ENCODE results near the gene ADRM1.

The ADRM1 gene

GRCh38 chr20:62262064-62262463 is 40.7 kb upstream of the ADRM1 start:
- no peak overlapping the region for H3K4me3 ChIP-seq (replicated peaks; ENCODE audit: low read depth, low read length)
- no peak for DNase-seq (ENCODE audit: low read depth)
- no peak for TF ChIP-seq CTCF (IDR thresholded peaks at IDR 0.05; ENCODE audit: low read length, missing control alignments)

- TF ChIP-seq CTCF (IDR thresholded peaks at IDR 0.05; ENCODE audit: low read length, missing control alignments): no peak
- no peak for DNase-seq (ENCODE audit: low read depth)
- no peak overlapping the region for H3K4me3 ChIP-seq (replicated peaks; ENCODE audit: low read depth, low read length)
Observed at GRCh38 chr20:62263396-62263795, 39.4 kb upstream of the ADRM1 start.

- no peak overlapping the region for H3K4me3 ChIP-seq (replicated peaks; ENCODE audit: low read depth, low read length)
- DNase-seq (ENCODE audit: low read depth): no peak
- TF ChIP-seq CTCF (IDR thresholded peaks at IDR 0.05; ENCODE audit: low read length, missing control alignments): no peak
Observed at GRCh38 chr20:62265365-62265764, 37.4 kb upstream of the ADRM1 start.

GRCh38 chr20:62266340-62266739 is 36.5 kb upstream of the ADRM1 start:
- TF ChIP-seq CTCF (IDR thresholded peaks at IDR 0.05; ENCODE audit: low read length, missing control alignments): no peak
- H3K4me3 ChIP-seq (replicated peaks; ENCODE audit: low read depth, low read length): no peak overlapping the region
- DNase-seq (ENCODE audit: low read depth): no peak

GRCh38 chr20:62266851-62267250 is 35.9 kb upstream of the ADRM1 start:
- no peak for DNase-seq (ENCODE audit: low read depth)
- no peak overlapping the region for H3K4me3 ChIP-seq (replicated peaks; ENCODE audit: low read depth, low read length)
- no peak for TF ChIP-seq CTCF (IDR thresholded peaks at IDR 0.05; ENCODE audit: low read length, missing control alignments)

- no peak overlapping the region for H3K4me3 ChIP-seq (replicated peaks; ENCODE audit: low read depth, low read length)
- TF ChIP-seq CTCF (IDR thresholded peaks at IDR 0.05; ENCODE audit: low read length, missing control alignments): no peak
- DNase-seq (ENCODE audit: low read depth): no peak
Observed at GRCh38 chr20:62267543-62267942, 35.3 kb upstream of the ADRM1 start.

GRCh38 chr20:62268228-62268900 is 34.4 kb upstream of the ADRM1 start:
- no peak for DNase-seq (ENCODE audit: low read depth)
- no peak overlapping the region for H3K4me3 ChIP-seq (replicated peaks; ENCODE audit: low read depth, low read length)
- no peak for TF ChIP-seq CTCF (IDR thresholded peaks at IDR 0.05; ENCODE audit: low read length, missing control alignments)
